Endothelial cell of umbilical vein (primary cell): ENCODE data around the gene CD8A. TPM values are rescaled to one million over a fixed set of nuclear protein-coding genes. Genes with fewer than 3 reads are reported as not detected.

Experiments
- BruUV-seq: library from RNA; stranded (reverse); fragments of 400-500 nt; replicated peaks from 2 replicates; lab custom pipeline; 2021; lab: Mats Ljungman, UMichigan
- CTCF ChIA-PET: fragments of 300-600, 350-600 bp; sonication (Branson Sonifier 250); formaldehyde crosslinking; loops from one replicate; lab custom pipeline; 2021; ENCODE audit warnings: antibody characterized with exemption, inconsistent platforms; lab: Charles Lee
- POLR2A ChIA-PET: fragments of 300-600, 350-600 bp; sonication (Branson Sonifier 250); formaldehyde crosslinking; loops from one replicate; lab custom pipeline; 2021; ENCODE audit warnings: antibody characterized with exemption, inconsistent platforms; lab: Charles Lee
- DNase-seq: peaks from one replicate; pipeline ENCODE4 v3.0.0-alpha.2; 2011; ENCODE audit warnings: low read depth, low spot score
- FAIRE-seq: peaks from 2 replicates; lab custom pipeline; 2011; peaks lifted over from hg19 to GRCh38; lab: Jason Lieb, UNC
- H2AFZ ChIP-seq: 2 replicates; pipeline ENCODE4 v1.6.0; 2012; ENCODE audit warnings: low read depth, low read length, control low read depth, inconsistent platforms
- H3K27ac ChIP-seq: 2 replicates; pipeline ENCODE4 v1.5.1; 2011; ENCODE audit warnings: low read depth, mild to moderate bottlenecking, control low read depth, low read length, moderate library complexity; ENCODE audit not compliant: insufficient read depth
- H3K27me3 ChIP-seq, 2 experiments: 2 replicates each; pipeline versions ENCODE4 v1.6.0 to v1.6.1; 2011; ENCODE audit warnings: low read length in 2 of 2, mixed read lengths in 1 of 2; ENCODE audit not compliant: control insufficient read depth in 2 of 2, insufficient read depth in 2 of 2
- H3K36me3 ChIP-seq, 2 experiments: 2 replicates in 1 of 2; 3 replicates in 1 of 2; pipeline ENCODE4 v1.5.1; 2011; ENCODE audit warnings: low read length in 2 of 2, mild to moderate bottlenecking in 1 of 2, moderate library complexity in 1 of 2; ENCODE audit not compliant: control insufficient read depth in 2 of 2, insufficient read depth in 2 of 2; ENCODE audit errors: extremely low read depth in 1 of 2
- H3K4me1 ChIP-seq: 3 replicates; pipeline ENCODE4 v1.5.1; 2011; ENCODE audit warnings: mild to moderate bottlenecking, low read length; ENCODE audit not compliant: control insufficient read depth, insufficient read depth; ENCODE audit errors: extremely low read depth
- H3K4me2 ChIP-seq: 2 replicates; pipeline ENCODE4 v1.6.1; 2011; ENCODE audit warnings: low read length, control low read depth, mixed read lengths; ENCODE audit not compliant: insufficient read depth
- H3K4me3 ChIP-seq, 3 experiments: fragments of 200-600 bp in 1 of 3; sonication (generic), shearing (Covaris generic) in 1 of 3; replicated peaks in 1 of 3; 2 replicates each; pipeline ENCODE4 v1.5.1; 2011 to 2016; ENCODE audit warnings: control low read depth in 3 of 3, low read length in 3 of 3, mild to moderate bottlenecking in 2 of 3, inconsistent platforms in 1 of 3, low read depth in 1 of 3, moderate library complexity in 1 of 3; ENCODE audit not compliant: insufficient read depth in 1 of 3
- H3K79me2 ChIP-seq: 2 replicates; pipeline ENCODE4 v1.6.0; 2012; ENCODE audit warnings: low read length, inconsistent platforms; ENCODE audit not compliant: control insufficient read depth, insufficient read depth
- H3K9ac ChIP-seq: replicated peaks from 2 replicates; pipeline ENCODE3; 2011; ENCODE audit warnings: low read length, control low read depth; ENCODE audit not compliant: insufficient read depth; ENCODE audit errors: extremely low read depth
- H3K9me1 ChIP-seq: replicated peaks from 3 replicates; pipeline ENCODE4 v1.6.0; 2011; ENCODE audit warnings: mild to moderate bottlenecking, low read length; ENCODE audit not compliant: control insufficient read depth, insufficient read depth; ENCODE audit errors: extremely low read depth
- H3K9me3 ChIP-seq: replicated peaks from 2 replicates; pipeline ENCODE4 v1.5.1; 2012; ENCODE audit warnings: low read length, inconsistent platforms; ENCODE audit not compliant: control insufficient read depth, insufficient read depth
- H4K20me1 ChIP-seq: replicated peaks from 2 replicates; pipeline ENCODE3; 2011; ENCODE audit warnings: mild to moderate bottlenecking, low read length; ENCODE audit not compliant: control insufficient read depth, insufficient read depth; ENCODE audit errors: extremely low read depth
- EZH2 ChIP-seq: IDR thresholded peaks from 2 replicates; pipeline ENCODE4 v1.6.1; 2012; ENCODE audit warnings: borderline replicate concordance, low read depth, mild to moderate bottlenecking, moderate library complexity, low read length, inconsistent platforms; ENCODE audit not compliant: severe bottlenecking
- FOS ChIP-seq: IDR thresholded peaks from 2 replicates; pipeline ENCODE4 v1.6.1; 2011; ENCODE audit warnings: mild to moderate bottlenecking, low read length, moderate library complexity, borderline replicate concordance; ENCODE audit not compliant: insufficient read depth
- GATA2 ChIP-seq: IDR thresholded peaks from 2 replicates; pipeline ENCODE4 v1.7.0; 2011; ENCODE audit warnings: low read depth, mild to moderate bottlenecking, moderate library complexity, mixed read lengths, low read length; ENCODE audit not compliant: insufficient read length, insufficient read depth
- JUN ChIP-seq: IDR thresholded peaks from 2 replicates; pipeline ENCODE4 v1.6.1; 2011; ENCODE audit warnings: borderline replicate concordance, low read depth; ENCODE audit not compliant: insufficient read length, insufficient read depth
- MYC ChIP-seq: IDR thresholded peaks from one replicate; pipeline ENCODE4 v1.6.1; 2011; ENCODE audit warnings: mild to moderate bottlenecking, low read depth, low read length
- POLR2A ChIP-seq: IDR thresholded peaks from 2 replicates; pipeline ENCODE4 v1.6.1; 2012; ENCODE audit warnings: low read depth, mild to moderate bottlenecking, control low read depth, low read length
- POLR2AphosphoS5 ChIP-seq: IDR thresholded peaks from 2 replicates; pipeline ENCODE4 v1.6.1; 2012; ENCODE audit warnings: low read depth, mild to moderate bottlenecking, control low read depth, low read length, moderate library complexity; ENCODE audit not compliant: insufficient read depth
- dilution Hi-C: fragments of 300-500 bp; cut with MboI; formaldehyde crosslinking; loops from one replicate; pipeline ENCODE4 v1.15.0; 2019; ENCODE audit warnings: low sequenced_read_pairs; ENCODE audit not compliant: extremely low pct_ligation_motif_present
- intact Hi-C: fragments of 100-400 bp; cut with micrococcal nuclease; formaldehyde crosslinking; loops from one replicate; pipeline ENCODE4 v1.10.0; 2022
- polyA plus RNA-seq, 4 experiments: library from polyadenylated mRNA; depleted of rRNA in 3 of 4; stranded (reverse) in 3 of 4; unstranded in 1 of 4; fragments of >200 nt; gene quantifications; 2 replicates each; pipeline versions ENCODE4 v1.2.1 to v1.2.3, GENCODE V29; 2011 to 2012; ENCODE audit warnings: missing spikeins in 1 of 4
- total RNA-seq: library from RNA; stranded (reverse); gene quantifications from 2 replicates; pipeline ENCODE4 v1.2.3, GENCODE V29; 2021
- TF ChIP-seq, protein P1 (sequence below), 2 donors: IDR thresholded peaks; 1 replicate in 1 of 2; 2 replicates in 1 of 2; pipeline ENCODE4 v1.5.1; 2011; ENCODE audit warnings: low read length in 2 of 2, mild to moderate bottlenecking in 2 of 2, moderate library complexity in 2 of 2, control low read depth in 1 of 2, inconsistent platforms in 1 of 2, low read depth in 1 of 2; ENCODE audit not compliant: insufficient read depth in 1 of 2; ENCODE audit errors: extremely low read depth in 1 of 2
- TF ChIP-seq, protein P2 (sequence below): IDR thresholded peaks from 2 replicates; pipeline ENCODE4 v1.6.1; 2011; ENCODE audit not compliant: insufficient read depth, insufficient read length

Gene CD8A
- total and polyA plus RNA-seq, 2 donors (not counting 3 experiments of a cell fraction or from before 2014, with no cell fraction given), result not detected

DNA sequence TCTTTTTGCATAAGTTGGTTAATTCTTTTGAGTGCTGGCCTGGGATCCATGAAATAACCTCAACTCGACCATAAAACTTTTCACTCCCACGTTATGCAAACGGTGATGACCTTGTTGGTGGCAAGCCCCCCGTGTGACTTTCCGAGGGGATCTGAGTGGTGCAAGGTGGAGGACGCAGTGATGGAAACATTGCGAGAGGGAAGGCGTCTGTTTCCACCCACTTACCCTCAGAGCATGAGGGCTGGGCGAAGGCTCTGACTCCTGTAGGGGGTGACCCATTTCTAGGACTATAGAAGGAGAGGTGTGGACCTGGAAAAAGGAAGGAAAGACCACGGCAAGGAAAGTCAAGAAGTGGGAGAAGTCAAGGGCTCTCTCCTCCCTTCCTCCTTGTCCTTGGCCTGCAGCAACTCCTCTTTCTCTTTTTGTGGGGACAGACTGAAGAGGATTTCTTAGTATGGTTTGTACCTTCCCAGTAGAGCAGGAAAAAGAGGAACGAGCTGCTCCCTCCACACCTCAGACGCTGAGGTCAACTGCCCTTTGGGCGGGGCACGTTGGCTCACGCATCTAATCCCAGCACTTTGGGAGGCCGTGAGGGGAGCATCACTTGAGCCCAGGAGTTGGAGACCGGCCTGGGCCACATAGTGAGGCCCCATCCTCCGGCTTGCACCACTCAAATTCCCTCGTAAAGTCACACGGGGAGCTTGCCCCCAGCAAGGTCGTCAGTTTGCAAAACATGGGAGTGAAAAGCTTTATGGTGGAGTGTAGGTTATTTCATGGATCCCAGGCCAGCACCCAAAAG lies 15.5 kb upstream of the CD8A start:
- FAIRE-seq (no peak), DNase-seq (no peak)
- CTCF ChIA-PET, result interaction anchor here (0.9 to 1.2 kb wide), 2 partner anchors 41 to 42 kb away, joined by 3 to 4 read pairs; no protein-coding TSS in a partner anchor
- Histone ChIP-seq H3K9me1 (no peaks in the 10 kb centered on the region), H3K4me1 (no peaks in the 10 kb centered on the region), H4K20me1 (no peaks in the 10 kb centered on the region), H3K27me3 (peaks cover 18 to 25% of the 10 kb centered on the region in 2 experiments), H3K9ac (no peak overlapping the region), H3K4me2 (no peak overlapping the region), H2AFZ (no peak overlapping the region), H3K9me3 (no peaks in the 10 kb centered on the region), H3K36me3 (no peaks in the 10 kb centered on the region), H3K27ac (no peak overlapping the region), H3K4me3 (no peak overlapping the region), H3K79me2 (no peaks in the 10 kb centered on the region)
- dilution Hi-C loops (no loop called here), intact Hi-C loops (no loop called here)
- BruUV-seq, result no TSS peak
- TF ChIP-seq, protein P1, sequence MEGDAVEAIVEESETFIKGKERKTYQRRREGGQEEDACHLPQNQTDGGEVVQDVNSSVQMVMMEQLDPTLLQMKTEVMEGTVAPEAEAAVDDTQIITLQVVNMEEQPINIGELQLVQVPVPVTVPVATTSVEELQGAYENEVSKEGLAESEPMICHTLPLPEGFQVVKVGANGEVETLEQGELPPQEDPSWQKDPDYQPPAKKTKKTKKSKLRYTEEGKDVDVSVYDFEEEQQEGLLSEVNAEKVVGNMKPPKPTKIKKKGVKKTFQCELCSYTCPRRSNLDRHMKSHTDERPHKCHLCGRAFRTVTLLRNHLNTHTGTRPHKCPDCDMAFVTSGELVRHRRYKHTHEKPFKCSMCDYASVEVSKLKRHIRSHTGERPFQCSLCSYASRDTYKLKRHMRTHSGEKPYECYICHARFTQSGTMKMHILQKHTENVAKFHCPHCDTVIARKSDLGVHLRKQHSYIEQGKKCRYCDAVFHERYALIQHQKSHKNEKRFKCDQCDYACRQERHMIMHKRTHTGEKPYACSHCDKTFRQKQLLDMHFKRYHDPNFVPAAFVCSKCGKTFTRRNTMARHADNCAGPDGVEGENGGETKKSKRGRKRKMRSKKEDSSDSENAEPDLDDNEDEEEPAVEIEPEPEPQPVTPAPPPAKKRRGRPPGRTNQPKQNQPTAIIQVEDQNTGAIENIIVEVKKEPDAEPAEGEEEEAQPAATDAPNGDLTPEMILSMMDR (IDR thresholded peaks at IDR 0.05; ENCODE audit: extremely low read depth in 1 of 2, insufficient read depth in 1 of 2, low read depth in 1 of 2, low read length in 2 of 2), result no peak
- TF ChIP-seq POLR2A, result no peak
- TF ChIP-seq EZH2, result no peak
- TF ChIP-seq FOS, result no peak
- TF ChIP-seq, protein P2, sequence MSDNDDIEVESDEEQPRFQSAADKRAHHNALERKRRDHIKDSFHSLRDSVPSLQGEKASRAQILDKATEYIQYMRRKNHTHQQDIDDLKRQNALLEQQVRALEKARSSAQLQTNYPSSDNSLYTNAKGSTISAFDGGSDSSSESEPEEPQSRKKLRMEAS, result no peak
- TF ChIP-seq GATA2, result no peak
- no peak for TF ChIP-seq POLR2AphosphoS5
- TF ChIP-seq JUN, result no peak
- TF ChIP-seq MYC, result no peak
- POLR2A ChIA-PET, result no interaction called here
